Naive thymus-derived CD4-positive, alpha-beta T cell (primary cell): ENCODE measurements around the gene DNMT3A. TPM values are rescaled to one million over a fixed set of nuclear protein-coding genes. Genes with fewer than 3 reads are reported as not detected.
A peak's percentile ranks its signal among the peaks of the same experiment; 100 is the strongest.

Experiments
- ATAC-seq: fragments of 150-1000 bp; cut with Tn5 transposase; 2 replicates; pipeline ENCODE4 v1.10.0; 2021; ENCODE audit warnings: mild to moderate bottlenecking, moderate library complexity
- CTCF ChIA-PET: fragments of 350-600 bp; sonication (Branson Sonifier 250); formaldehyde crosslinking; loops from one replicate; lab custom pipeline; 2021; ENCODE audit warnings: antibody characterized with exemption; lab: Charles Lee
- POLR2A ChIA-PET: fragments of 350-600 bp; sonication (Branson Sonifier 250); formaldehyde crosslinking; loops from one replicate; lab custom pipeline; 2021; ENCODE audit warnings: antibody characterized with exemption, inconsistent platforms; lab: Charles Lee
- DNase-seq, 9 donors: peaks; one replicate each; pipeline versions ENCODE4 v3.0.0 to v3.0.0-alpha.2; 2020 to 2022; ENCODE audit warnings: mixed read lengths in 1 of 9
- H3K27ac ChIP-seq: one replicate; pipeline ENCODE4 v1.7.0; 2013; ENCODE audit warnings: mild to moderate bottlenecking, low read depth, low read length, moderate library complexity
- H3K27me3 ChIP-seq, 2 donors: one replicate each; pipeline ENCODE4 v1.7.0; 2013; ENCODE audit warnings: low read length in 2 of 2, mild to moderate bottlenecking in 2 of 2, moderate library complexity in 2 of 2; ENCODE audit not compliant: control insufficient read depth in 2 of 2, insufficient read depth in 2 of 2
- H3K36me3 ChIP-seq, 3 experiments: 1 replicate in 2 of 3; 2 replicates in 1 of 3; pipeline ENCODE4 v1.7.0; 2013; ENCODE audit warnings: low read length in 3 of 3, mild to moderate bottlenecking in 3 of 3, moderate library complexity in 1 of 3; ENCODE audit not compliant: insufficient read depth in 3 of 3, control insufficient read depth in 2 of 3
- H3K4me1 ChIP-seq, 2 donors: one replicate each; pipeline ENCODE4 v1.7.0; 2013; ENCODE audit warnings: low read length in 2 of 2, mild to moderate bottlenecking in 2 of 2, moderate library complexity in 1 of 2; ENCODE audit not compliant: control insufficient read depth in 2 of 2, insufficient read depth in 2 of 2
- H3K4me3 ChIP-seq: 2 replicates; pipeline ENCODE4 v1.7.0; 2013; ENCODE audit warnings: mild to moderate bottlenecking, low read length
- H3K9me3 ChIP-seq, 3 experiments: 1 replicate in 2 of 3; 2 replicates in 1 of 3; pipeline ENCODE4 v1.7.0; 2013; ENCODE audit warnings: low read length in 3 of 3; ENCODE audit not compliant: control insufficient read depth in 2 of 3
- H3K27ac Mint-ChIP-seq, 9 donors: one replicate each; pipeline ENCODE4 v1.8.0; 2020 to 2022; ENCODE audit warnings: mixed read lengths in 9 of 9, mild to moderate bottlenecking in 8 of 9, moderate library complexity in 5 of 9, inconsistent platforms in 2 of 9
- H3K27me3 Mint-ChIP-seq, 5 donors: one replicate each; pipeline ENCODE4 v1.8.0; 2021 to 2022; ENCODE audit warnings: mixed read lengths in 5 of 5, mild to moderate bottlenecking in 1 of 5
- H3K36me3 Mint-ChIP-seq, 5 donors: one replicate each; pipeline ENCODE4 v1.8.0; 2020 to 2022; ENCODE audit warnings: mixed read lengths in 5 of 5, mild to moderate bottlenecking in 3 of 5, inconsistent platforms in 1 of 5
- H3K4me1 Mint-ChIP-seq, 7 donors: one replicate each; pipeline ENCODE4 v1.8.0; 2020 to 2022; ENCODE audit warnings: mixed read lengths in 7 of 7, mild to moderate bottlenecking in 3 of 7, inconsistent platforms in 1 of 7
- H3K4me3 Mint-ChIP-seq, 10 donors: one replicate each; pipeline ENCODE4 v1.8.0; 2020 to 2022; ENCODE audit warnings: mild to moderate bottlenecking in 10 of 10, mixed read lengths in 10 of 10, moderate library complexity in 6 of 10, inconsistent platforms in 2 of 10
- H3K9me3 Mint-ChIP-seq, 11 donors: one replicate each; pipeline ENCODE4 v1.8.0; 2020 to 2022; ENCODE audit warnings: mixed read lengths in 11 of 11, mild to moderate bottlenecking in 4 of 11, inconsistent platforms in 1 of 11, moderate library complexity in 1 of 11
- intact Hi-C, 2 donors: fragments of 100-400 bp; cut with micrococcal nuclease; formaldehyde crosslinking; loops; one replicate each; pipeline ENCODE4 v1.15.1; 2023
- polyA plus RNA-seq, 2 donors: library from polyadenylated mRNA; unstranded; fragments of 300-500 nt; fragmentation: Illumina TruSeq; gene quantifications; one replicate each; pipeline ENCODE4 v1.2.3, GENCODE V29; 2021
- total RNA-seq, 6 experiments: library from RNA in 5 of 6; stranded (reverse) in 5 of 6; gene quantifications; 1 replicate in 5 of 6; 2 replicates in 1 of 6; pipeline ENCODE4 v1.2.3 and lab custom pipeline; 2021 to 2026

Gene DNMT3A
- total and polyA plus RNA-seq, 7 experiments from 2014 or later, result 19.4 to 117 (median 80.7) TPM

DNA sequence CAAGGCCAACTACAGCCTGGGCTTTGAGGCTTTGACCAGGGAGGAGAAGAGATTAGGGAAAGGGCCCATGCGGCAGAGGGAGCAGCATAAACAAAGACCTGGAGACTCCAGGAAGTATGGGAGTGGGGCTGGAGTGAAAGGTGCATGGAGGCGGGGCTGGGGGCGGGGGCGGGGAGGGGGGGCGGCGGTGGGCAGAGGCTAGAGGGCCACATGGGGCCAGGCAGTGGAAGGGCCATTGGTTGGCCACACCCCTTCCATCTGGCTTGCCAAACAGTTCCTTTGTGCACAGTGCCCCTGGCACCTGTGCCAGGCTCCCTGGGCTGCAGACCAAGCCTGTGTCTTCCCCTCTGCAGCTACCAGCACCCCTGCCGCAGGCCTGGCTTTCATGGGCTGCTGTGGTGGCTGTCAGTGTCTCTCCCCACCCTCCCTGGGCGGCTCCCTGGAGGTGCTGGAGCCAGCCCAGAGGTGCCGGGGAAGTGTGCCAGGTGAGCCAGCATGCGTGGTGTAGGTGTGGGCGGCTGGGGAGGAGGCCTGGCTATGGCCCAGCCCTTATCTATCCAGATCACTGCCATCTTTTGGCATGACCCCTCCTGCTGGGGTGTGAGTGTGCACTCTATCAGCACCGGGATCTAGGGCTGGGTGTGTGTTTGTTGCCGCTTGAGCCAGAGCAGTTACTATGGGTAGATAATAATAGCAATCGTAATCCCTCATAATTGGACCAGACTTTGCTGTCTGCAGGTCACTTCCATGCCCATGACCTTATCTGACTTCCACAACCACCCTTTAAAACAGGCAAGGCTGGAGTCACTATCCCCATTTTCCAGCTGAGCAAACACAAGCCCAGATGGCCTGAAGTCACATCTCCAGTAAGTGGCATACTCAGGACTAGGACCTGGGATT, 30.5 kb downstream of the DNMT3A start:
- DNase-seq (no peak), ATAC-seq (no peak)
- no peak overlapping the region for H3K4me3 ChIP-seq
- CTCF ChIA-PET, result interaction anchor here (1.0 to 1.9 kb wide), 3 partner anchors 16 to 65 kb away, joined by 3 to 6 read pairs (median 5); no protein-coding TSS in a partner anchor
- intact Hi-C loops, result no loop called here
- Mint-ChIP-seq H3K27ac (peak overlapping the region in 8 of 9 donors; percentile 46 to 90 (median 73)), H3K9me3 (no peaks in the 10 kb centered on the region), H3K27me3 (no peaks in the 10 kb centered on the region), H3K4me1 (peaks cover 45 to 93% (median 77%) of the 10 kb centered on the region in 7 donors), H3K4me3 (peak overlapping the region in 5 of 10 donors; percentile 19 to 83 (median 77)), H3K36me3 (peaks cover 0 to 24% (median 0%) of the 10 kb centered on the region in 5 donors)
- H3K36me3 ChIP-seq, result peaks cover 0 to 42% (median 10%) of the 10 kb centered on the region in 3 experiments
- no peak overlapping the region for H3K27ac ChIP-seq
- peaks cover 34 to 67% of the 10 kb centered on the region in 2 donors for H3K4me1 ChIP-seq
- H3K9me3 ChIP-seq, result no peaks in the 10 kb centered on the region
- no peaks in the 10 kb centered on the region for H3K27me3 ChIP-seq
- POLR2A ChIA-PET, result interaction anchor here (1.1 to 3.3 kb wide), 3 partner anchors 10 to 33 kb away, joined by 3 to 24 read pairs (median 14); no protein-coding TSS in a partner anchor

DNA sequence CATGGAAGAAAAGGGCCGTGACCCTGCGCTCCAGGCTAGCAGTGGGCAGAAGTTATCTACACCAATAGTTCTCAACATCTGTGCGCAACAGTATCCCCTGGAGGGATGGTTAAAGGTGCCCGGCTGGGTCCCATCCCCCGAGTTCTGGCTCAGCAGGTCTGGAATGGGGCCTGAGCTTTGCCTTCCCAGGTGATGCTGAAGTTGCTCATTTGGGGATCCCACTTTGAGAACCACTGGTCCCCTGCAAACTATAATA, 31.1 kb downstream of the DNMT3A start:
- peaks cover 0 to 24% (median 0%) of the 10 kb centered on the region in 5 donors for H3K36me3 Mint-ChIP-seq
- Histone ChIP-seq H3K9me3 (no peaks in the 10 kb centered on the region), H3K27me3 (no peaks in the 10 kb centered on the region), H3K27ac (peak overlapping the region; percentile 34), H3K4me3 (no peak overlapping the region), H3K4me1 (peaks cover 30 to 65% of the 10 kb centered on the region in 2 donors), H3K36me3 (peaks cover 0 to 48% (median 10%) of the 10 kb centered on the region in 3 experiments)
- POLR2A ChIA-PET, result interaction anchor here (2.7 to 3.3 kb wide), 2 partner anchors 16 to 34 kb away, joined by 13 to 24 read pairs; no protein-coding TSS in a partner anchor
- peak overlapping the region in 5 of 9 donors; percentile 17 to 87 (median 45) for H3K27ac Mint-ChIP-seq
- ATAC-seq (no peak), DNase-seq (no peak)
- no peaks in the 10 kb centered on the region for H3K9me3 Mint-ChIP-seq
- peaks cover 43 to 93% (median 77%) of the 10 kb centered on the region in 7 donors for H3K4me1 Mint-ChIP-seq
- no peaks in the 10 kb centered on the region for H3K27me3 Mint-ChIP-seq
- peak overlapping the region in 4 of 10 donors; percentile 19 to 77 (median 44) for H3K4me3 Mint-ChIP-seq
- intact Hi-C loops, result no loop called here
- CTCF ChIA-PET, result interaction anchor here (1.0 kb wide), 1 partner anchor 65 kb away, joined by 3 read pairs; no protein-coding TSS in a partner anchor

DNA sequence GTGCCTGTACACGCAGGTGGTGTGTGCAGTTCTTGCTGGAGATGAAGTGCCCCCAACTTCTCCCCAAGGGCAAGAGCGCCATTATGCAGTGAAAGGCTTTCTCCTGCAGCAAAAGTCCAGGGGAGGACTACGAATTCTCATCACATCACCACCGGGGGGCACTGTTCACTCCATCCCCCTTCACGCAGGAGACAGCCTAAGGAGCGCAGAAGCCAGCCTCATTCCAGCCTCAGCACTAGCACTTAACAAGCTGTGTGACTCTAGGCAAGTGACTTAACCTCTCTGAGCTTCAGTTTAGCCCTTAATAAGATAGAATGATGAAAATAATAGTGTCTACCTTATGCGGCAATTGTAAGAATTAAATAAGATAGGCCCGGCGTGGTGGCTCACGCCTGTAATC, 32.3 kb downstream of the DNMT3A start:
- ChIA-PET CTCF (interaction anchor here (0.6 to 3.3 kb wide), 12 partner anchors 15 to 334 kb away, joined by 3 to 22 read pairs (median 6); no protein-coding TSS in a partner anchor), POLR2A (interaction anchor here (0.6 to 3.3 kb wide), 10 partner anchors 15 to 69 kb away, joined by 3 to 24 read pairs (median 6); no protein-coding TSS in a partner anchor)
- Mint-ChIP-seq H3K27ac (peak overlapping the region in 8 of 9 donors; percentile 36 to 89 (median 66)), H3K4me1 (peaks cover 48 to 95% (median 80%) of the 10 kb centered on the region in 7 donors), H3K4me3 (peak overlapping the region in 5 of 10 donors; percentile 13 to 47 (median 28)), H3K9me3 (no peaks in the 10 kb centered on the region), H3K36me3 (peaks cover 0 to 27% (median 0%) of the 10 kb centered on the region in 5 donors), H3K27me3 (no peaks in the 10 kb centered on the region)
- intact Hi-C loops, result loop anchor here (1.0 to 2.0 kb wide), 6 partner anchors 28 to 258 kb away; no protein-coding TSS in a partner anchor
- no peaks in the 10 kb centered on the region for H3K9me3 ChIP-seq
- ATAC-seq (peak; percentile 72), DNase-seq (peak; percentile 48 to 70 (median 62))
- no peak overlapping the region for H3K27ac ChIP-seq
- no peaks in the 10 kb centered on the region for H3K27me3 ChIP-seq
- peaks cover 0 to 49% (median 10%) of the 10 kb centered on the region in 3 experiments for H3K36me3 ChIP-seq
- H3K4me1 ChIP-seq, result peaks cover 21 to 60% of the 10 kb centered on the region in 2 donors
- H3K4me3 ChIP-seq, result no peak overlapping the region

DNA sequence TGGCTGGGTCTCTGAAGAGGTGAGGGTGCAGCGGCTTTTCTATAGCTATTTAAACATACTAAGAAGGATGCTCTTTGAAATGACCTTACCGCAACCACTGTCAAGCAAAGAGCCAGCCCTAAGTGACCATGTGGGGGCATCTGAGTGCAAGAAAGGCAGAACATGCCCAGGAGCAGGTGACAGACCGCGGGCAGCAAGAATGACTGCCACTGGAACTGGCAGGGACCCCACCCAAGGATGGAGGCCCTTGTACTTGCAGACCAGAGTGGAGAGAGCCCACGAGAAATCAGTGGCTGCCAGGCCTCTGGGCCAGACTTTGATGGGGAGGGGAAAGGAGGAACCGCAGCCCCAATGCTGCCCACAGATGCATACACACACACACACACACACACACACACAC, 33.1 kb downstream of the DNMT3A start:
- H3K4me1 Mint-ChIP-seq, result peaks cover 47 to 95% (median 84%) of the 10 kb centered on the region in 7 donors
- H3K4me3 Mint-ChIP-seq, result peak overlapping the region in 3 of 10 donors; percentile 27 to 47 (median 40)
- no peaks in the 10 kb centered on the region for H3K27me3 Mint-ChIP-seq
- Histone ChIP-seq H3K4me3 (no peak overlapping the region), H3K27me3 (no peaks in the 10 kb centered on the region), H3K36me3 (peaks cover 0 to 56% (median 13%) of the 10 kb centered on the region in 3 experiments), H3K9me3 (no peaks in the 10 kb centered on the region), H3K4me1 (peaks cover 13 to 52% of the 10 kb centered on the region in 2 donors), H3K27ac (no peak overlapping the region)
- ATAC-seq (no peak), DNase-seq (no peak)
- H3K27ac Mint-ChIP-seq, result peak overlapping the region in 7 of 9 donors; percentile 36 to 86 (median 72)
- H3K36me3 Mint-ChIP-seq, result peaks cover 0 to 33% (median 0%) of the 10 kb centered on the region in 5 donors
- ChIA-PET CTCF (interaction anchor here (0.6 to 3.3 kb wide), 15 partner anchors 14 to 142 kb away, joined by 3 to 22 read pairs (median 5); no protein-coding TSS in a partner anchor), POLR2A (interaction anchor here (0.6 to 3.3 kb wide), 10 partner anchors 14 to 67 kb away, joined by 3 to 24 read pairs (median 6); no protein-coding TSS in a partner anchor)
- intact Hi-C loops, result loop anchor here in 1 of 2 donors (2.0 kb wide), 1 partner anchor 36 kb away; no protein-coding TSS in a partner anchor
- H3K9me3 Mint-ChIP-seq, result no peaks in the 10 kb centered on the region

DNA sequence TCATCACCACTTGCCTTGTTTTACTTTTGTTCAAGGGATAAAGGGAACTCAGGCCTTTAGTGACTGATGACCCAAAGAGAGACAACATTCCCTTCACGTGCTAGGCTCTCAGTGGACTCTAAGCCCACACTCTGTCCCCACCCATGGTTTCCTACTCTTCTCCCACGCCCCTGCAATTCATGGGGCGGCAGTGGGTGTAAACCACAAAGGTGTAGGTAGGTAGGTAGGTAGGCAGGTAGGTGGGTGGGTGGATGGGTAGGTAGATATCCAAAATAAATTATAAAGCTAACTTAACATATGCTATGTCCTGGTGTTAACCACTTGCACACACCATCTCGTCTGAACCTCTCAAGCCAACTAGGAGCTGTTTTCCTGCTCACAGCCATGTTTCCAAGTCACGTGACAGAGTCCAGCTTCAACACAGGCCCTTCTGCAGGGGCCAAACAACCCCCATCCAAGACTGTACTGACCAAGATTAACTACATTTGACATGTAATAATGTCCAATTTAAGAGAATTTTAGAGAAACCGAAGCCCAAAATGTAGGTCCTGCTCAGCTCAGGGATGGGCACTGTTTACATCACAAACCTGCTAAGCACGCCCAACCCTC, 33.7 kb downstream of the DNMT3A start:
- Mint-ChIP-seq H3K27ac (peak overlapping the region in 7 of 9 donors; percentile 54 to 86 (median 78)), H3K4me3 (peak overlapping the region in 2 of 10 donors; percentile 27 to 40), H3K9me3 (no peaks in the 10 kb centered on the region), H3K27me3 (no peaks in the 10 kb centered on the region), H3K4me1 (peaks cover 42 to 90% (median 79%) of the 10 kb centered on the region in 7 donors), H3K36me3 (peaks cover 0 to 30% (median 0%) of the 10 kb centered on the region in 5 donors)
- POLR2A ChIA-PET, result interaction anchor here (0.7 to 3.3 kb wide), 8 partner anchors 13 to 68 kb away, joined by 3 to 24 read pairs (median 4); no protein-coding TSS in a partner anchor
- Histone ChIP-seq H3K4me3 (no peak overlapping the region), H3K27me3 (no peaks in the 10 kb centered on the region), H3K4me1 (peaks cover 7 to 47% of the 10 kb centered on the region in 2 donors), H3K27ac (peak overlapping the region; percentile 15), H3K36me3 (peaks cover 0 to 62% (median 13%) of the 10 kb centered on the region in 3 experiments), H3K9me3 (no peaks in the 10 kb centered on the region)
- CTCF ChIA-PET, result interaction anchor here (0.6 to 3.3 kb wide), 14 partner anchors 13 to 111 kb away, joined by 3 to 22 read pairs (median 3); no protein-coding TSS in a partner anchor
- DNase-seq (no peak), ATAC-seq (no peak)
- intact Hi-C loops, result loop anchor here in 1 of 2 donors (2.0 kb wide), 1 partner anchor 35 kb away; no protein-coding TSS in a partner anchor
